Memory B cell (primary cell): ENCODE results near the gene GPR25.
"Not testable (repeated sequence)": the region's sequence is repeated elsewhere in the genome, so short reads cannot be mapped to it uniquely, and the experiment has no call there.

Source experiments
- ATAC-seq: fragments of 150-1000 bp; cut with Tn5 transposase; 2 replicates; pipeline ENCODE4 v1.10.0; 2021; ENCODE audit warnings: low read depth, mild to moderate bottlenecking, moderate library complexity
- DNase-seq, 2 donors: peaks; one replicate each; pipeline ENCODE4 v3.0.0; 2022; ENCODE audit warnings: low spot score in 2 of 2
- H3K27ac Mint-ChIP-seq: one replicate; pipeline ENCODE4 v1.8.0; 2022; ENCODE audit warnings: mild to moderate bottlenecking, moderate library complexity, mixed read lengths
- H3K27me3 Mint-ChIP-seq: one replicate; pipeline ENCODE4 v1.8.0; 2022; ENCODE audit warnings: mixed read lengths
- H3K36me3 Mint-ChIP-seq: one replicate; pipeline ENCODE4 v1.8.0; 2022; ENCODE audit warnings: mild to moderate bottlenecking, mixed read lengths
- H3K4me1 Mint-ChIP-seq: one replicate; pipeline ENCODE4 v1.8.0; 2022; ENCODE audit warnings: mixed read lengths
- H3K4me3 Mint-ChIP-seq: one replicate; pipeline ENCODE4 v1.8.0; 2022; ENCODE audit warnings: mild to moderate bottlenecking, moderate library complexity, mixed read lengths
- H3K9me3 Mint-ChIP-seq: one replicate; pipeline ENCODE4 v1.8.0; 2022; ENCODE audit warnings: mixed read lengths

Gene GPR25

GRCh38 chr1:200905411-200906052, 32.8 kb downstream of the GPR25 start:
- peaks cover 6% of the 10 kb centered on the region for H3K27me3 Mint-ChIP-seq
- no peak overlapping the region for H3K4me3 Mint-ChIP-seq

GRCh38 chr1:200906491-200906890, 33.7 kb downstream of the GPR25 start:
- ATAC-seq (no peak), DNase-seq (no peak)
- Mint-ChIP-seq H3K36me3 (no peaks in the 10 kb centered on the region), H3K4me1 (peaks cover 9% of the 10 kb centered on the region), H3K27ac (no peak overlapping the region), H3K9me3 (no peaks in the 10 kb centered on the region), H3K4me3 (no peak overlapping the region), H3K27me3 (peaks cover 4% of the 10 kb centered on the region)

More at GRCh38 chr1:200905411-200906052, 32.8 kb downstream of the GPR25 start:
- H3K36me3 Mint-ChIP-seq, result no peaks in the 10 kb centered on the region
- ATAC-seq (no peak), DNase-seq (no peak)
- no peak overlapping the region for H3K27ac Mint-ChIP-seq
- no peaks in the 10 kb centered on the region for H3K9me3 Mint-ChIP-seq
- H3K4me1 Mint-ChIP-seq, result peaks cover 9% of the 10 kb centered on the region

- DNase-seq, result no peak
- no peak for ATAC-seq
These were observed 34.9 kb downstream of the GPR25 start for GRCh38 chr1:200907611-200908097.

GRCh38 chr1:200908191-200908868, 35.5 kb downstream of the GPR25 start:
- Mint-ChIP-seq H3K9me3 (no peaks in the 10 kb centered on the region), H3K36me3 (no peaks in the 10 kb centered on the region), H3K27ac (no peak overlapping the region), H3K4me1 (peaks cover 4% of the 10 kb centered on the region), H3K4me3 (no peak overlapping the region), H3K27me3 (peaks cover 2% of the 10 kb centered on the region)
- ATAC-seq (no peak), DNase-seq (no peak)

More at GRCh38 chr1:200907611-200908097, 34.9 kb downstream of the GPR25 start:
- H3K4me1 Mint-ChIP-seq, result peaks cover 8% of the 10 kb centered on the region
- no peaks in the 10 kb centered on the region for H3K9me3 Mint-ChIP-seq
- H3K27me3 Mint-ChIP-seq, result peaks cover 2% of the 10 kb centered on the region
- no peak overlapping the region for H3K27ac Mint-ChIP-seq
- no peak overlapping the region for H3K4me3 Mint-ChIP-seq
- H3K36me3 Mint-ChIP-seq, result no peaks in the 10 kb centered on the region

GRCh38 chr1:200909071-200909470, 36.3 kb downstream of the GPR25 start:
- Mint-ChIP-seq H3K9me3 (no peaks in the 10 kb centered on the region), H3K27me3 (peaks cover 2% of the 10 kb centered on the region), H3K36me3 (no peaks in the 10 kb centered on the region), H3K4me3 (no peak overlapping the region), H3K27ac (no peak overlapping the region), H3K4me1 (peaks cover 4% of the 10 kb centered on the region)
- DNase-seq (no peak), ATAC-seq (no peak)

- H3K4me1 Mint-ChIP-seq, result peaks cover 4% of the 10 kb centered on the region
- H3K36me3 Mint-ChIP-seq, result no peaks in the 10 kb centered on the region
- no peak for DNase-seq
- ATAC-seq, result no peak
- H3K27me3 Mint-ChIP-seq, result peaks cover 2% of the 10 kb centered on the region
- H3K27ac Mint-ChIP-seq, result no peak overlapping the region
- no peak overlapping the region for H3K4me3 Mint-ChIP-seq
- H3K9me3 Mint-ChIP-seq, result no peaks in the 10 kb centered on the region
These were observed 37.0 kb downstream of the GPR25 start for GRCh38 chr1:200909757-200910239.

GRCh38 chr1:200911361-200911760, 38.6 kb downstream of the GPR25 start:
- no peak for ATAC-seq
- H3K4me3 Mint-ChIP-seq, result no peak overlapping the region
- no peaks in the 10 kb centered on the region for H3K9me3 Mint-ChIP-seq
- H3K4me1 Mint-ChIP-seq, result peaks cover 4% of the 10 kb centered on the region
- no peaks in the 10 kb centered on the region for H3K36me3 Mint-ChIP-seq
- peaks cover 2% of the 10 kb centered on the region for H3K27me3 Mint-ChIP-seq
- DNase-seq, result no peak
- H3K27ac Mint-ChIP-seq, result no peak overlapping the region

- not testable (repeated sequence) for H3K27ac Mint-ChIP-seq, H3K4me3 Mint-ChIP-seq, H3K4me1 Mint-ChIP-seq, H3K36me3 Mint-ChIP-seq, H3K9me3 Mint-ChIP-seq, ATAC-seq, DNase-seq, H3K27me3 Mint-ChIP-seq
These were observed 39.2 kb downstream of the GPR25 start for GRCh38 chr1:200911936-200912335.

- Mint-ChIP-seq H3K36me3 (no peaks in the 10 kb centered on the region), H3K9me3 (no peaks in the 10 kb centered on the region), H3K27me3 (peaks cover 2% of the 10 kb centered on the region), H3K4me3 (no peak overlapping the region), H3K4me1 (peaks cover 4% of the 10 kb centered on the region), H3K27ac (peak overlapping the region; percentile 17)
- DNase-seq, result no peak
- ATAC-seq, result no peak
These were observed 40.1 kb downstream of the GPR25 start for GRCh38 chr1:200912737-200913407.

GRCh38 chr1:200916152-200916551, 43.4 kb downstream of the GPR25 start:
- ATAC-seq (no peak), DNase-seq (no peak)
- Mint-ChIP-seq H3K36me3 (no peaks in the 10 kb centered on the region), H3K4me3 (no peak overlapping the region), H3K9me3 (no peaks in the 10 kb centered on the region), H3K4me1 (no peaks in the 10 kb centered on the region), H3K27ac (no peak overlapping the region), H3K27me3 (no peaks in the 10 kb centered on the region)

- Mint-ChIP-seq H3K4me3 (no peak overlapping the region), H3K36me3 (no peaks in the 10 kb centered on the region), H3K4me1 (no peaks in the 10 kb centered on the region), H3K27me3 (peaks cover 1% of the 10 kb centered on the region), H3K27ac (no peak overlapping the region), H3K9me3 (no peaks in the 10 kb centered on the region)
- ATAC-seq (no peak), DNase-seq (no peak)
These were observed 43.9 kb downstream of the GPR25 start for GRCh38 chr1:200916681-200917080.

GRCh38 chr1:200917291-200917817, 44.6 kb downstream of the GPR25 start:
- H3K9me3 Mint-ChIP-seq, result no peaks in the 10 kb centered on the region
- no peak for ATAC-seq
- H3K36me3 Mint-ChIP-seq, result no peaks in the 10 kb centered on the region
- no peak for DNase-seq
- H3K27ac Mint-ChIP-seq, result no peak overlapping the region
- no peak overlapping the region for H3K4me3 Mint-ChIP-seq
- peaks cover 3% of the 10 kb centered on the region for H3K27me3 Mint-ChIP-seq
- no peaks in the 10 kb centered on the region for H3K4me1 Mint-ChIP-seq

- Mint-ChIP-seq H3K27me3 (peaks cover 3% of the 10 kb centered on the region), H3K27ac (no peak overlapping the region), H3K36me3 (no peaks in the 10 kb centered on the region), H3K4me3 (no peak overlapping the region), H3K9me3 (no peaks in the 10 kb centered on the region), H3K4me1 (no peaks in the 10 kb centered on the region)
- DNase-seq (no peak), ATAC-seq (no peak)
These were observed 45.2 kb downstream of the GPR25 start for GRCh38 chr1:200918006-200918405.

GRCh38 chr1:200919386-200919785, 46.6 kb downstream of the GPR25 start:
- no peak overlapping the region for H3K27ac Mint-ChIP-seq
- peaks cover 3% of the 10 kb centered on the region for H3K27me3 Mint-ChIP-seq
- DNase-seq, result no peak
- H3K4me3 Mint-ChIP-seq, result no peak overlapping the region
- no peak for ATAC-seq
- H3K9me3 Mint-ChIP-seq, result no peaks in the 10 kb centered on the region
- no peaks in the 10 kb centered on the region for H3K36me3 Mint-ChIP-seq
- no peaks in the 10 kb centered on the region for H3K4me1 Mint-ChIP-seq
